ENCODE measurements around the gene GRAMD1C. TPM values are rescaled to one million over a fixed set of nuclear protein-coding genes. Genes with fewer than 3 reads are reported as not detected.

The GRAMD1C gene
- total and polyA plus RNA-seq, 9 of the 15 experiments (the other 6 are each of a cell fraction or from before 2014, with no cell fraction given) = not detected

- TF ChIP-seq CUX1 (CRISPR knock-in tag; IDR thresholded peaks at IDR 0.05) = no peak
These were observed 51.8 kb downstream of the GRAMD1C start (continued) for GRCh38 chr3:113890256-113890900.

DNA sequence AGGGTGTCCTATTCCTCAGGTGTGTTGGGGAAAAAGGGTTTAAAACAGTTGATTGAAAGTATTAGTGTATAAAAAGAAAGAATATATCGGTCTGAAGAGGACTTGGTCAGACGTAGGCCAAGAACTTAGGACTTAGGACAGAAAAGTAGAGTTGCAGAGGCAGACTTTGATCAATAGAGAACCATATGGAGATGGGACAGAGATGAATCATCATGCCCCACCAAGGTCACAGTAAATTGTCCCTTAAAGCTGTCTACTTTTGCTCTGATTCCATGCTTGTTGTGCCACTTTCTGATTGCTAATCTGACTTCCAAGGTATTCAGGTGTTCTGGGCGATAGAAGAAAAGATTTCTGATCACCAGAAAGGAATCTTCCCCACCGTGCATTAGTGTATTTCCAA lies 56.3 kb downstream of the GRAMD1C start:
- Histone ChIP-seq H2AFZ (ENCODE audit: low read depth, low read length) (no peak overlapping the region), H3K4me2 (ENCODE audit: insufficient read depth, low read length) (no peak overlapping the region), H3K79me2 (ENCODE audit: control insufficient read depth, insufficient read depth, low read length) (no peaks in the 10 kb centered on the region), H3K9me1 (ENCODE audit: control insufficient read depth, insufficient read depth, low read length) (no peaks in the 10 kb centered on the region), H3K9me3 (replicated peaks; ENCODE audit: control insufficient read depth, insufficient read depth, low read depth, low read length) (no peaks in the 10 kb centered on the region), H3K27me3 (ENCODE audit: control insufficient read depth in 2 of 2, insufficient read depth in 2 of 2, low read length in 2 of 2) (peaks cover 2 to 6% of the 10 kb centered on the region in 2 experiments; a peak in 4 of 5 replicates), H3K27ac (ENCODE audit: extremely low read depth, low read depth, low read length) (no peak overlapping the region), H3K9ac (ENCODE audit: insufficient read depth in 1 of 2, low read depth in 2 of 2, low read length in 2 of 2) (no peak overlapping the region), H4K20me1 (replicated peaks; ENCODE audit: control insufficient read depth, insufficient read depth, low read length) (no peaks in the 10 kb centered on the region), H3K36me3 (ENCODE audit: control insufficient read depth, insufficient read depth, low read length) (no peaks in the 10 kb centered on the region), H3K4me3 (no peak overlapping the region), H3K4me1 (replicated peaks in 1 of 2; ENCODE audit: control insufficient read depth in 2 of 2, insufficient read depth in 2 of 2, low read length in 2 of 2) (no peaks in the 10 kb centered on the region)
- 0% methylated on average over 4 of the region's 4 CpGs for WGBS (ENCODE audit: insufficient coverage, low coverage, missing lambda C conversion rate)
- ATAC-seq (no peak), DNase-seq (ENCODE audit: extremely low read depth in 1 of 4, low spot score in 3 of 4) (no peak), FAIRE-seq (no peak)
- ChIA-PET CTCF (ENCODE audit: low intra/inter-chr PET ratio) (no interaction called here), POLR2A (no interaction called here)
- BruUV-seq (replicated peaks) = no TSS peak
- in situ Hi-C loops (cut with MboI) (no loop called here), intact Hi-C loops (cut with micrococcal nuclease) (loop anchor here (10.0 kb wide), 1 partner anchor 270 kb away; no protein-coding TSS in a partner anchor)
- TF ChIP-seq C11orf30 (IDR thresholded peaks at IDR 0.05; ENCODE audit: low read depth) (no peak), MECOM (CRISPR knock-in tag; IDR thresholded peaks at IDR 0.05) (no peak), ZNF217 (CRISPR knock-in tag; IDR thresholded peaks at IDR 0.05) (no peak), ZNF785 (CRISPR knock-in tag; IDR thresholded peaks at IDR 0.05) (no peak), POLR2AphosphoS2 (IDR thresholded peaks at IDR 0.05; ENCODE audit: low read length) (no peak), FOXJ3 (CRISPR knock-in tag; IDR thresholded peaks at IDR 0.05) (no peak), NCOA6 (IDR thresholded peaks at IDR 0.05) (no peak), HOXB6 (CRISPR knock-in tag; IDR thresholded peaks at IDR 0.05; ENCODE audit: borderline replicate concordance) (no peak), ZNF76 (CRISPR knock-in tag; IDR thresholded peaks at IDR 0.05; ENCODE audit: borderline replicate concordance) (no peak), ZSCAN29 (IDR thresholded peaks at IDR 0.05) (no peak), KDM4B (IDR thresholded peaks at IDR 0.05; ENCODE audit: borderline replicate concordance in 2 of 2, low read depth in 1 of 2) (no peak)
- TF ChIP-seq, protein P1, sequence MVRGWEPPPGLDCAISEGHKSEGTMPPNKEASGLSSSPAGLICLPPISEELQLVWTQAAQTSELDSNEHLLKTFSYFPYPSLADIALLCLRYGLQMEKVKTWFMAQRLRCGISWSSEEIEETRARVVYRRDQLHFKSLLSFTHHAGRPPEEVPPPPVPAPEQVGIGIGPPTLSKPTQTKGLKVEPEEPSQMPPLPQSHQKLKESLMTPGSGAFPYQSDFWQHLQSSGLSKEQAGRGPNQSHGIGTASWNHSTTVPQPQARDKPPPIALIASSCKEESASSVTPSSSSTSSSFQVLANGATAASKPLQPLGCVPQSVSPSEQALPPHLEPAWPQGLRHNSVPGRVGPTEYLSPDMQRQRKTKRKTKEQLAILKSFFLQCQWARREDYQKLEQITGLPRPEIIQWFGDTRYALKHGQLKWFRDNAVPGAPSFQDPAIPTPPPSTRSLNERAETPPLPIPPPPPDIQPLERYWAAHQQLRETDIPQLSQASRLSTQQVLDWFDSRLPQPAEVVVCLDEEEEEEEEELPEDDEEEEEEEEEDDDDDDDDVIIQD (CRISPR knock-in tag; IDR thresholded peaks at IDR 0.05) = no peak
- TF ChIP-seq, protein P2, sequence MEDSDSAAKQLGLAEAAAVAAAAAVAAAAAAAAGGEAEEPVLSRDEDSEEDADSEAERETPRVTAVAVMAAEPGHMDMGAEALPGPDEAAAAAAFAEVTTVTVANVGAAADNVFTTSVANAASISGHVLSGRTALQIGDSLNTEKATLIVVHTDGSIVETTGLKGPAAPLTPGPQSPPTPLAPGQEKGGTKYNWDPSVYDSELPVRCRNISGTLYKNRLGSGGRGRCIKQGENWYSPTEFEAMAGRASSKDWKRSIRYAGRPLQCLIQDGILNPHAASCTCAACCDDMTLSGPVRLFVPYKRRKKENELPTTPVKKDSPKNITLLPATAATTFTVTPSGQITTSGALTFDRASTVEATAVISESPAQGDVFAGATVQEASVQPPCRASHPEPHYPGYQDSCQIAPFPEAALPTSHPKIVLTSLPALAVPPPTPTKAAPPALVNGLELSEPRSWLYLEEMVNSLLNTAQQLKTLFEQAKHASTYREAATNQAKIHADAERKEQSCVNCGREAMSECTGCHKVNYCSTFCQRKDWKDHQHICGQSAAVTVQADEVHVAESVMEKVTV (CRISPR knock-in tag; IDR thresholded peaks at IDR 0.05) = no peak
